ENCODE measurements around the gene MLC1. TPM values are rescaled to one million over a fixed set of nuclear protein-coding genes. Genes with fewer than 3 reads are reported as not detected.

MLC1 gene
- total RNA-seq, 1 donor from 2014 or later, result 1.2 TPM

DNA sequence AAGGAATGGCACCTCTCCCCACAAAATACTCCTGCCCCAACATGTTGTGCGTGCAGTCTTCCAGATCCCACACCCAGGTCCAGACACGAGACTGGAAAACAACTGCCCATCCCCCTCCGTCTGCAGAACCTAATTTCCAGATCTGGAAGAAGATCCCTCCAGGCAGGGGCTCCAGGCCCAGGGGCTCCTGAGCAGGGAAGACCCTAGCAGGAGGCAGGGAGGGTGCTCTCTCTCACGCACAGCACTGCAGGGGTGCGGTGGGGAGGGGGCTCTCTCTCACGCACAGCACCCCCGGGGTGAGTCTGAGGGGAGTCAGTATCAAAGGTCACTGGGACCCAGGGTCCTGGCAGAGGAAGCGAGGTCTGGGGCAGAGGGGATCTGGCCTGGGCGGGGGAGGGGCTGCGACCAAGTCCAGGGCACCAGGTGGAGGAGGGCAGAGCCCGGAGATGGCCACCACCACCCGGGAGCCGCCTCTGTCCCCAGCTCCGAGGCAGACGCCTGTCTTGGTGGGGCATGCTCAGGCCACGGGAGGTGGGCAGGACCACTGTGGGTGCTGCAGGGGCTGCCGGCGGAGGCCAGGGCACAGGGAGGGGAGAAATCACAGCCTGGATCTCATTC is 1.7 kb downstream of the MLC1 start:
- Mint-ChIP-seq H3K4me1 (ENCODE audit: unreplicated experiment) (peaks cover 5% of the 10 kb centered on the region), H3K27ac (ENCODE audit: unreplicated experiment) (no peak overlapping the region), H3K36me3 (ENCODE audit: low read depth, unreplicated experiment) (no peaks in the 10 kb centered on the region), H3K4me3 (ENCODE audit: unreplicated experiment) (no peak overlapping the region), H3K27me3 (ENCODE audit: unreplicated experiment) (peaks cover 5% of the 10 kb centered on the region), H3K9me3 (ENCODE audit: unreplicated experiment) (peaks cover 6% of the 10 kb centered on the region)
- no peak for DNase-seq (ENCODE audit: low spot score)
- TF ChIP-seq, protein P1, sequence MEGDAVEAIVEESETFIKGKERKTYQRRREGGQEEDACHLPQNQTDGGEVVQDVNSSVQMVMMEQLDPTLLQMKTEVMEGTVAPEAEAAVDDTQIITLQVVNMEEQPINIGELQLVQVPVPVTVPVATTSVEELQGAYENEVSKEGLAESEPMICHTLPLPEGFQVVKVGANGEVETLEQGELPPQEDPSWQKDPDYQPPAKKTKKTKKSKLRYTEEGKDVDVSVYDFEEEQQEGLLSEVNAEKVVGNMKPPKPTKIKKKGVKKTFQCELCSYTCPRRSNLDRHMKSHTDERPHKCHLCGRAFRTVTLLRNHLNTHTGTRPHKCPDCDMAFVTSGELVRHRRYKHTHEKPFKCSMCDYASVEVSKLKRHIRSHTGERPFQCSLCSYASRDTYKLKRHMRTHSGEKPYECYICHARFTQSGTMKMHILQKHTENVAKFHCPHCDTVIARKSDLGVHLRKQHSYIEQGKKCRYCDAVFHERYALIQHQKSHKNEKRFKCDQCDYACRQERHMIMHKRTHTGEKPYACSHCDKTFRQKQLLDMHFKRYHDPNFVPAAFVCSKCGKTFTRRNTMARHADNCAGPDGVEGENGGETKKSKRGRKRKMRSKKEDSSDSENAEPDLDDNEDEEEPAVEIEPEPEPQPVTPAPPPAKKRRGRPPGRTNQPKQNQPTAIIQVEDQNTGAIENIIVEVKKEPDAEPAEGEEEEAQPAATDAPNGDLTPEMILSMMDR (IDR thresholded peaks at IDR 0.05; ENCODE audit: unreplicated experiment), result no peak

DNA sequence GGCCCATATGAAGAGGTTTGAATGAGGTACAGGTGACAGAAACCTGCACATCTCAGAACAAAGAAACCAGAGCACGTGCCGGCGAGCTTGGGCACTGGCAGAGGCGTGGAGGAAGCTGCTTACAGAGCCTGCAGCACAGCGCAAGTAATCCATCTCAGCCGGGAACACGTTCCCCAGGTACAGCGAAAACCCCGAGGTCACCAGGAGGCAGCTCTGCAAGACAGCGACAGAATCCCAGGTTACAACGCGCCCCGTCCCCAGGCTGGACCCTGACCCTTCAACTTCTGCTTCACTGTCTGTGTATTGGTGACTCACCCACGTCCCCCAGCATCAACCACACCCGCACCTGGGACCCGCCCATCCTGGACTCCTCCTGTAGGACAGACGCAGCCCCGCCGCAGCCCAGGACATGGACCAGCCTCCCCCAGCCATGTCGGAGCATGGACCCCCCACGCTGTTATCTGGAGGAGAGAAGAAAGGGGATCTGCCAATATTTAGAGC is 2.2 kb downstream of the MLC1 start:
- peaks cover 5% of the 10 kb centered on the region for H3K27me3 Mint-ChIP-seq (ENCODE audit: unreplicated experiment)

DNA sequence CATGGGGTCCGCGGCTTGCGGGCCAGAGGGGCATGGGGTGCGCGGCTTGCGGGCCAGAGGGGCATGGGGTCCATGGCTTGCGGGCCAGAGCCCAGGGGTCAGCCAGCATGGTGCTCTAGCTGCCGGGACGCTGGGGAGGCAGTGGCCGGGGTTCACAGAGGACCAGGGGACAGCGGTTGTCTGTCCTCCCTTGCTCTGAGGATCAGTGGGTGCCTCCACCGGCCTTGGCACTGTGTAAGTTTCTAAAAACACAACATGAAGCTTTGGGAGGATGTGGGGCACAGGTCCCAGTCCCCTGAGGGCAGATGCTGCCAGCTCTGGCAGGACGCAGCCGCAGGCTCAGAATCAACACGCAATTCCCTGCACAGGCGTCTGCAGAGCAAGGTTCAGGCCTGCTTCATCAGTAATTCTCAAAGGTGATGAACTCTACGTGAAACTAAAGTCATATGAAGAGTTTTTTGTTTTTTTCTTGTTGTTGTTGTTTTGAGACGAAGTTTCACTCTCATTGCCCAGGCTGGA is 3.0 kb downstream of the MLC1 start:
- Mint-ChIP-seq H3K9me3 (ENCODE audit: unreplicated experiment) (peaks cover 2% of the 10 kb centered on the region), H3K4me1 (ENCODE audit: unreplicated experiment) (peaks cover 5% of the 10 kb centered on the region)
- TF ChIP-seq, protein P1 (IDR thresholded peaks at IDR 0.05; ENCODE audit: unreplicated experiment), result no peak

More for the DNA sequence above, 2.2 kb downstream of the MLC1 start:
- peaks cover 6% of the 10 kb centered on the region for H3K9me3 Mint-ChIP-seq (ENCODE audit: unreplicated experiment)
- TF ChIP-seq, protein P1 (IDR thresholded peaks at IDR 0.05; ENCODE audit: unreplicated experiment), result no peak
- no peak overlapping the region for H3K27ac Mint-ChIP-seq (ENCODE audit: unreplicated experiment)
- no peaks in the 10 kb centered on the region for H3K36me3 Mint-ChIP-seq (ENCODE audit: low read depth, unreplicated experiment)
- H3K4me1 Mint-ChIP-seq (ENCODE audit: unreplicated experiment), result peaks cover 5% of the 10 kb centered on the region
- H3K4me3 Mint-ChIP-seq (ENCODE audit: unreplicated experiment), result no peak overlapping the region
- no peak for DNase-seq (ENCODE audit: low spot score)

DNA sequence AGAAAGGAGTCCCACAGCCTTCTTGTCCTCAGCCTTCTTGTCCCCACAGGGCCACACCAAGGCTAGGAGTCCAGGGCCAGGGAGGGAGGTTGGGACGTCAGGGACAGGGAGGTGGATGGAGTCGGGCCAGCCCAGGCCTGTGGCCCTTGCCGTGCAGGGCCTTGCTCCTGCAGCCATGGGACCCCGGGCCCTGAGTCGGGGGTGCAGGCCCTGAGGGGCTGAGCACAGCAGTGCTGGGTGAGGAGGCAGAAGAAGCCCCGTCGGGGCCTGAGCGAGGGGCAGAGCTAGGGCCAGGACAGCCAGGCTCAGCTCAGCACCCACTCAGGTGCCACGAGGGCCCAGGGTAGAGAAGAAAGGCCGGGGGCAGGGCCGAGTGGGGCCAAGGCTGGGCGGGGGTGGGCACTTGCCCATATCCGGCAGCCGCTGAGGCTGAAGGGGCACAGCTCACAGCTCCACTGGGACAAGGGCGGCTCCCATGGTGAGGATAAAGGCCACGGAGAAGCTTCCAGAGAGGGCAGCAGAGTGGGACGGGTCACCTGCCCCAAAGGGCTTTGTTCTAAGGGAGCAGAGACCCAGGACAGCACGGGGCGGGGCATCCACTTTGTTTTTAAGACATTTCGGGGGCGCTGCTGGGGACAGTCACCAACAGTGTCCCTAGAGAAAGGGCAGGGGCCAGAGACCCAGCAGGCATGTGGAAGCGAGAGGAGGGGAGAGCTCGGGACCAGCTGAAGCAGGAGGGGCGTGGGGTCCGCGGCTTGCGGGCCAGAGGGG is 3.6 kb downstream of the MLC1 start:
- H3K4me1 Mint-ChIP-seq (ENCODE audit: unreplicated experiment), result peaks cover 5% of the 10 kb centered on the region

More for the DNA sequence above, 3.0 kb downstream of the MLC1 start:
- no peak for DNase-seq (ENCODE audit: low spot score)
- Mint-ChIP-seq H3K36me3 (ENCODE audit: low read depth, unreplicated experiment) (no peaks in the 10 kb centered on the region), H3K27ac (ENCODE audit: unreplicated experiment) (no peak overlapping the region), H3K27me3 (ENCODE audit: unreplicated experiment) (peaks cover 5% of the 10 kb centered on the region), H3K4me3 (ENCODE audit: unreplicated experiment) (no peak overlapping the region)

More for the DNA sequence above, 3.6 kb downstream of the MLC1 start:
- H3K27me3 Mint-ChIP-seq (ENCODE audit: unreplicated experiment), result peaks cover 2% of the 10 kb centered on the region
- H3K4me3 Mint-ChIP-seq (ENCODE audit: unreplicated experiment), result no peak overlapping the region
- H3K36me3 Mint-ChIP-seq (ENCODE audit: low read depth, unreplicated experiment), result no peaks in the 10 kb centered on the region
- no peak for DNase-seq (ENCODE audit: low spot score)
- H3K27ac Mint-ChIP-seq (ENCODE audit: unreplicated experiment), result no peak overlapping the region
- H3K9me3 Mint-ChIP-seq (ENCODE audit: unreplicated experiment), result no peaks in the 10 kb centered on the region
- TF ChIP-seq, protein P1 (IDR thresholded peaks at IDR 0.05; ENCODE audit: unreplicated experiment), result no peak

All from endothelial cell (in vitro differentiated cells).